Effector CD8-positive, alpha-beta T cell (primary cell): ENCODE data around the gene TMEM106A.
"Not testable (repeated sequence)": the region's sequence is repeated elsewhere in the genome, so short reads cannot be mapped to it uniquely, and the experiment has no call there.

Source experiments
- DNase-seq: peaks from one replicate; lab custom pipeline; 2025; lab: John Stamatoyannopoulos, UW

TMEM106A gene

GRCh38 chr17:43215341-43215740 is 3.7 kb downstream of the TMEM106A start:
- DNase-seq, result no peak

GRCh38 chr17:43216369-43216761 is 4.7 kb downstream of the TMEM106A start:
- no peak for DNase-seq

DNA sequence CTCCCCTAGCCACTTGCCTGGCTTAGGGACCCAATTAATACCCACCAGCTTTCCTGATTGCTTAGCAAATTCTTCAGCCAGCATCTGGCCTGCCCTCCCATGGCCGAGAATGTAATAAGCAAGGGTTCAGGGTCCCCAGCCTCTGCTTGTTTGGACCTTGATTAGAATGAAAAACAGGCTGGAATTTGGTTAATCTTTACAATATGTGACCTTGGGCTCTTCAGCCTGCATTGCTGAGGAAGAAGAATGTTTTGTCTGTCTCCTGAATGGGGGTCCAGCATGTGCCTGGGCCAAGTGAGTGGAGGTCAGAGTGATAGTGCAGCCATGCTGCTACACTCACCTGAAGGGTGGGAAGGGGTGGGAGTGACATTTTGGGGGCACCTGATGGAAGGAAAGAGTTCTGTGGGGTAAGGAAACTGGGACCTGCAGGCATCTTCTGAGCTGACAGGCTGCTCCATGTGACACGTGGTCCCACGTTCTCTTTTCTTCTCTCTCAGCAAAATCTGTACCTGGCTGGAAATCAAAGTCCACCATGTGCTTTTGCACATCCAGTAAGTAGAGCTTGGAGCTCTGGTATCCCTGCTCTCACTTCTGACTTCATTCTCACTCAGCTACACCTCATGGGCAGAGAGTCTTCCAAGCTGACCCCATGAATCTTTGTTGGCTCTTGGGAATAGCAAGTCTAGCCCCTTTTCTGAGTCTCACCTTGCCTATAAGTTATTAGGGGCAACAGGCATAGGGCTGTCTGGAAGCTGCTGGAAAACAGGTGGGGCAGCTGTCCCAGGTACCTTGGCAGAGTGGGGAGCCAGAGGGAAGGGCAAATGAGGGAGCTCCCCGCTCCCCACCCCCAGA is 5.3 kb downstream of the TMEM106A start:
- no peak for DNase-seq

- DNase-seq, result no peak
Observed at GRCh38 chr17:43217614-43218087, 6.0 kb downstream of the TMEM106A start.

DNA sequence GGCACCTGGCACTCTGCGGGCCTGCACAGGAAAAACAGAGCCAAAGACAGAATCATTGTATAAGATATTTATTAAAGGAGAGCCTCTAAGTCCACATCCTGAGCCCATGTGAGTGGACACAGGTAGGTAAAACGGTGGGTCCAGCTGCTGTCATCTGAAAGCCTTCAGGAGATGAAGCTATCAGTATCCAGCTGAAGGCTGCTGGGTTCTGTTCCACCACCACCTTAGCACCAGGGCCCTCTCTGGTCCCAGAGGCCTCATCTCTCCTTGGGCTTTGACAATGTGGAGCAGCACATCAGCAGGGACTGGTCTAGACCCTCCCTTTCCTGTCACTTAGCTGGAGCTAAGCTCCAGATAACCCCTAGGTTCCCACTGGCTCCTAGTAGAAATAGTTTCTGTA is 7.3 kb downstream of the TMEM106A start:
- no peak for DNase-seq

DNA sequence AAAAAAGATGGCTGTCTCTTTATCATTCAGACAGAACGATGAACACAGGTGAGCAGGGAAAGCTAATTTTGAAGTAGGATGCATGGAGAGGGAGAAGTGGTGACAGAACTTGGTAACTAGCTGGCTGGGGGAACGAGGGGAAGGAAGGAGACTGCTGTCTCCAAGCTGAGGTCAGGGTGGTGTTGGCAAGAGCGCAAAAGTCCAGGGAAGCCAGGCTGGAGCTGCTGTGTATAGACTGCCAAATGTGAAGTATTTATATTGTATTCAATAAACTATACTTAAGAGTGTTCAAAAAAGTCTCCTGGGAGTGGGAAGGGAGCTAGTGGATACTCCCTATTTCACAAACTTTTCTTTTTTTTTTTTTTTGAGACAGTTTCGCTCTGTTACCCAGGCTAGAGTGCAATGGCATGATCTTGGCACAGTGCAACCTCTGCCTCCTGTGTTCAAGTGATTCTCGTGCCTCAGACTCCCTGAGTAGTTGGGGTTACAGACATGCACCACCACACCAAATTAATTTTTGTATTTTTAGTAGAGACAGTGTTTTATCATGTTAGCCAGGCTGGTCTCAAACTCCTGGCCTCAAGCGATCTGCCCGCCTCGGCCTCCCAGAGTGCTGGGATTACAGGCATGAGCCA is 8.2 kb downstream of the TMEM106A start:
- no peak for DNase-seq

DNA sequence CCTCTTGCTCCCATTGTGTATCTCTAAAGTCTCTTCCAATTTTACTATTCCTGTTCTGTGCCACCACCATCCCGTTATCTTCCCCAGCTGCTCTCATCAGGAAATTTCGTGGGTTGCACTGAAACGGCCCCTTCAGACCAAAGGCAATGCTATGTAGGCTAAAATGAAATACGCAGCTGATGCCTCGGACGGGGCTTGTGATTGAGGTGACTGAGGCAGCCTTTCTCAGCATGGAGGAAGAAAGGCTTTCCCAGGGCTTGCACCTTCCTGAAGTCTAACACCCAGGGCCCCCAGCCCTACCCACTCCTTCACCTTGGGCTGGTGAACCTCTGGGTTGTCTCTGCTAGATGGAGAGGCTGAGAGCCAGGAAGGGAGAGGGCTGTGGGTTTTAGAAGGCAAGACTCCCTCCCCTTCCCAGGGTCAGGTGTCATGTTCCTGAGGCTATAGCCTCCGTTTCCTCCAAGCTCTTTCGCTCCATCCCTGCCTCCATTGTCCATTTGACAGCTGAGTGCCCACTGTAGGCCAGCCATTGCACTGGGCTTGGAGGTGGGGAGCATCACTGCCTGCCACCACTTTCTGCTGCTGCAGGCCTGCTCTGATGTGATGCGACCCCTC is 8.9 kb downstream of the TMEM106A start:
- no peak for DNase-seq

DNA sequence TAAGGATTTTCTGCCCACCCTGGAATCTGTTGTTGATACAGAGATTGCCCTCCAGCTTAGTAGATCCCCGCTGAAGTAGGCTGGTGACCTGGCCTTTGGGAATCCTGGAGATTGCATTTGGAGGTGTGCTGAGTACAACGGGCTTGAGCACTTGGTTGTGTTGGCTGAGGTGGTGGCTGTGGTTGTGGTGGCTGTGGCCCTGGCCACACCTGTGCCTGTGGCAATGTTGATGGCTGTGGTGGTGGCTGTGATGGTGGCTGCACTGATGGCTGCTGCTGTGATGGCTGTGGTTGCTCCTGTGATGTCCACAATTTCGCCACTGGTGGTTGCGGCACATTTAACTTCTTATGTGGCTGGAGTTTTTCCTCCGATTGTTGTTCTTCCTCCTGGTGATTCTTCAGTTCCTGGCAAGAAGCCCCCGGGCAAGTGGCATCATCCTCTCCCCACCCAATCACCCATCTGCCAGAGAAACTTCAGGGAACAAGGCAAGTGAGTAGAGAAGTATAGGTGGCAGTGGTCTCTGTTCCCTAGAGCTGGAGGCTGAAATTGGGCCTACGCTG is 12.6 kb downstream of the TMEM106A start:
- no peak for DNase-seq

GRCh38 chr17:43226393-43226792 is 14.7 kb downstream of the TMEM106A start:
- no peak for DNase-seq

DNA sequence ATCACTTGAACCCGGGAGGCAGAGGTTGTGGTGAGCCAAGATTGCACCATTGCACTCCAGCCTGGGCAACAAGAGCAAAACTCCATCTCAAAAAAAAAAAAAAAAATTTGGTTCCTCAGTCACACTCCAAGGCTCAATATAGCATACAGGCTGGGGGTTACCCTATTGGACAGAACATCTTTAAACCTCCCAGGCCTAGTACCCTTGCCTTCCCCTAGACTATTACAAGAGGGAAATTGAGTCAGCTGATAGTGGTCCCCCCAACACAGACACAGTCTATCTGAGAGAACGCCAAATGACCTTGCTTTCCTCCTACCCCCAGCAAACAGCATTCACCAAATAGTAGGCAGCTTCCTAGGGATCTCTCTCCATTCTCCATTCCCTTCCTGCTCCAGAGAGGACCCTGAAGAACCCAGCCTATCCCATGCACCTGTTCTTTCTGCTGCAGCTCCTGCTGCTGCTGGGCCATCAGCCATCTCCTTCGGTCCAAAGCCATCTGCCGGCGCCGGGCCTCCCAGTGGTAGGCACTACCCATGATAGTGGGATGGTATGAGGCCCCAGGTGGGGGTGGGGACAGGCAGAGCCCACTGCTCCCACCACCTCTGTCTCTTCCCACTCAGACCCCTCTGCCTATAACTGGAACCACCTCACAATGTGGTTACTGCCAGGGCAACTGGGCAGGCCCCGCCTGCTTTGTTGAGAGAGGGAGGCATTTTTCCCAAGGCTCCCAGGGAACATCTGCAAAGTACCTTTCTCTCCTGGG is 16.5 kb downstream of the TMEM106A start, which contains the start of gene CCDC200:
Gene CCDC200 (minus strand): TSS at position 604 of the 763 bp plus-strand sequence. CDS start 69 bp downstream, at position 535.
- not testable (repeated sequence) for DNase-seq

- not testable (repeated sequence) for DNase-seq
Observed at GRCh38 chr17:43231205-43232020, 19.7 kb downstream of the TMEM106A start.

GRCh38 chr17:43232021-43232699 is 20.5 kb downstream of the TMEM106A start:
- DNase-seq, result not testable (repeated sequence)

- not testable (repeated sequence) for DNase-seq
Observed at GRCh38 chr17:43233263-43233662, 21.6 kb downstream of the TMEM106A start.

GRCh38 chr17:43233877-43234276 is 22.2 kb downstream of the TMEM106A start, which contains the start of gene RNU2-1:
Gene RNU2-1, minus strand, starts transcription at chr17:43233977.
- not testable (repeated sequence) for DNase-seq

GRCh38 chr17:43239597-43239996 is 27.9 kb downstream of the TMEM106A start:
- not testable (repeated sequence) for DNase-seq

DNA sequence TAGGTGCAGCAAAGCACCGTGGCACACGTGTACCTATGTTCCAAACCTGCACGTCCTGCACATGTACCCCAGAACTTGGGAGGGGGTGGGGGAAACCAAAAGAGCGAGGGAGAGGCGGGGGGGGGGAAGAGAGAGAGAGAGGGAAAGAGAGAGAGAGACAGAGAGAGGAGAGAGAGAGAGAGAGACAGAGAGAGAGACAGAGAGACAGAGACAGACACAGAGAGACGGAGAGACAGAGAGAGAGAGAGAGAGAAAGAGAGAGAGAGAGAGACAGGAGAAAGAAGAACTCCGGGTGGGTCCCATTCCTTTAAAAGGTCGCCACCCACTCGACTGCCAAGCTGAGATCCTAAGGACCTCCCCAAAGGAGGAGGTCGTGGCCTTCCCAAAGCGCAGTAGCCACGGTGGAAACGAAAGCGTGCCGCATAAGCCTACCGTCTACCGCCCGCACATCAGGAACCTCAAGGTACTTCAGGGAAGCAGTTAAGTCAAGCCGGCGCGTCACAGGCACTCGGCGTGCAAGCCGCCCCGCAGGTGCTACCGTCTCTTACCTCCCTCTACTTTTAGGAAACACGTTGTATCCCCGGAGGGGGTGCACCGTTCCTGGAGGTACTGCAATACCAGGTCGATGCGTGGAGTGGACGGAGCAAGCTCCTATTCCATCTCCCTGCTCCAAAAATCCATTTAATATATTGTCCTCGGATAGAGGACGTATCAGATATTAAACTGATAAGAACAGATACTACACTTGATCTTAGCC is 29.1 kb downstream of the TMEM106A start:
- DNase-seq, result not testable (repeated sequence)

GRCh38 chr17:43246456-43246855 is 34.8 kb downstream of the TMEM106A start:
- DNase-seq, result not testable (repeated sequence)
